ENCODE results near the gene SLC39A11. TPM values are rescaled to one million over a fixed set of nuclear protein-coding genes. Genes with fewer than 3 reads are reported as not detected.

SLC39A11 gene
- total RNA-seq, 2 experiments from 2014 or later = 9.7 to 12.2 TPM

- no peaks in the 10 kb centered on the region for H3K4me1 Mint-ChIP-seq (ENCODE audit: low read depth)
- H3K27me3 Mint-ChIP-seq = no peaks in the 10 kb centered on the region
- no peak overlapping the region for H3K27ac ChIP-seq (ENCODE audit: low read depth in 1 of 2, low read length in 2 of 2)
- no peak overlapping the region for H3K27ac Mint-ChIP-seq
- ATAC-seq (ENCODE audit: poor library complexity) = no peak
- intact Hi-C loops (cut with DNase I, micrococcal nuclease) = no loop called here
- DNase-seq = no peak
- no peaks in the 10 kb centered on the region for H3K9me3 Mint-ChIP-seq
- no peaks in the 10 kb centered on the region for H3K4me1 ChIP-seq (ENCODE audit: insufficient read depth, low read length)
- TF ChIP-seq CTCF (IDR thresholded peaks at IDR 0.05) = no peak
- ChIA-PET POLR2A (no interaction called here), CTCF (no interaction called here)
- H3K36me3 ChIP-seq (ENCODE audit: insufficient read depth, low read length) = no peaks in the 10 kb centered on the region
- H3K4me3 Mint-ChIP-seq = no peak overlapping the region
- H3K4me3 ChIP-seq (ENCODE audit: low read length) = no peak overlapping the region
- no peaks in the 10 kb centered on the region for H3K27me3 ChIP-seq (ENCODE audit: control insufficient read depth in 1 of 2, insufficient read depth in 2 of 2, low read length in 2 of 2)
- H3K9me3 ChIP-seq (ENCODE audit: control insufficient read depth in 1 of 2, insufficient read depth in 1 of 2, low read length in 2 of 2) = no peaks in the 10 kb centered on the region
- H3K36me3 Mint-ChIP-seq (ENCODE audit: low read depth) = no peaks in the 10 kb centered on the region
Observed at GRCh38 chr17:72659811-72660210, 432.7 kb downstream of the SLC39A11 start.

- Mint-ChIP-seq H3K27ac (no peak overlapping the region), H3K4me3 (no peak overlapping the region), H3K9me3 (no peaks in the 10 kb centered on the region), H3K27me3 (no peaks in the 10 kb centered on the region), H3K4me1 (ENCODE audit: low read depth) (no peaks in the 10 kb centered on the region), H3K36me3 (ENCODE audit: low read depth) (no peaks in the 10 kb centered on the region)
- no peak for TF ChIP-seq CTCF (IDR thresholded peaks at IDR 0.05)
- ChIA-PET CTCF (no interaction called here), POLR2A (no interaction called here)
- H3K27me3 ChIP-seq (ENCODE audit: control insufficient read depth in 1 of 2, insufficient read depth in 2 of 2, low read length in 2 of 2) = no peaks in the 10 kb centered on the region
- intact Hi-C loops (cut with DNase I, micrococcal nuclease) = no loop called here
- ATAC-seq (ENCODE audit: poor library complexity) (no peak), DNase-seq (no peak)
- no peaks in the 10 kb centered on the region for H3K4me1 ChIP-seq (ENCODE audit: insufficient read depth, low read length)
- no peaks in the 10 kb centered on the region for H3K9me3 ChIP-seq (ENCODE audit: control insufficient read depth in 1 of 2, insufficient read depth in 1 of 2, low read length in 2 of 2)
- H3K4me3 ChIP-seq (ENCODE audit: low read length) = no peak overlapping the region
- H3K27ac ChIP-seq (ENCODE audit: low read depth in 1 of 2, low read length in 2 of 2) = no peak overlapping the region
- H3K36me3 ChIP-seq (ENCODE audit: insufficient read depth, low read length) = no peaks in the 10 kb centered on the region
Observed at GRCh38 chr17:72658675-72659074, 433.8 kb downstream of the SLC39A11 start.

- ATAC-seq (ENCODE audit: poor library complexity) = no peak
- CTCF ChIA-PET = no interaction called here
- no peak for DNase-seq
- Histone ChIP-seq H3K27ac (ENCODE audit: low read depth in 1 of 2, low read length in 2 of 2) (no peak overlapping the region), H3K9me3 (ENCODE audit: control insufficient read depth in 1 of 2, insufficient read depth in 1 of 2, low read length in 2 of 2) (no peaks in the 10 kb centered on the region), H3K4me1 (ENCODE audit: insufficient read depth, low read length) (no peaks in the 10 kb centered on the region), H3K27me3 (ENCODE audit: control insufficient read depth in 1 of 2, insufficient read depth in 2 of 2, low read length in 2 of 2) (no peaks in the 10 kb centered on the region), H3K4me3 (ENCODE audit: low read length) (no peak overlapping the region), H3K36me3 (ENCODE audit: insufficient read depth, low read length) (no peaks in the 10 kb centered on the region)
- H3K36me3 Mint-ChIP-seq (ENCODE audit: low read depth) = no peaks in the 10 kb centered on the region
- intact Hi-C loops (cut with DNase I, micrococcal nuclease) = no loop called here
- no peak for TF ChIP-seq CTCF (IDR thresholded peaks at IDR 0.05)
- POLR2A ChIA-PET = no interaction called here
- H3K9me3 Mint-ChIP-seq = no peaks in the 10 kb centered on the region
- H3K27me3 Mint-ChIP-seq = no peaks in the 10 kb centered on the region
- H3K27ac Mint-ChIP-seq = no peak overlapping the region
- no peaks in the 10 kb centered on the region for H3K4me1 Mint-ChIP-seq (ENCODE audit: low read depth)
- no peak overlapping the region for H3K4me3 Mint-ChIP-seq
Observed at GRCh38 chr17:72657467-72658317, 434.8 kb downstream of the SLC39A11 start.
